GM21447 (cell line): ENCODE data around the gene CADM1.

ENCODE experiments used
- ATAC-seq: cut with Tn5 transposase; IDR thresholded peaks from one replicate; pipeline ENCODE4 v1.9.1; 2021; ENCODE audit not compliant: unreplicated experiment

Gene CADM1

GRCh38 chr11:115324581-115325432 is 179.4 kb downstream of the CADM1 start:
- ATAC-seq, result peak; percentile 55

GRCh38 chr11:115322553-115323203 is 181.5 kb downstream of the CADM1 start:
- no peak for ATAC-seq

GRCh38 chr11:115321605-115322289 is 182.5 kb downstream of the CADM1 start:
- ATAC-seq, result no peak

- no peak for ATAC-seq
Observed at GRCh38 chr11:115317277-115318185, 186.7 kb downstream of the CADM1 start.

GRCh38 chr11:115316696-115317095 is 187.5 kb downstream of the CADM1 start:
- no peak for ATAC-seq

- ATAC-seq, result no peak
Observed at GRCh38 chr11:115314330-115314920, 189.8 kb downstream of the CADM1 start.

GRCh38 chr11:115313224-115313838 is 190.9 kb downstream of the CADM1 start:
- ATAC-seq, result no peak

GRCh38 chr11:115311949-115312348 is 192.3 kb downstream of the CADM1 start:
- no peak for ATAC-seq

GRCh38 chr11:115306689-115307088 is 197.5 kb downstream of the CADM1 start:
- ATAC-seq, result no peak

- no peak for ATAC-seq
Observed at GRCh38 chr11:115304774-115305472, 199.3 kb downstream of the CADM1 start.

- ATAC-seq, result no peak
Observed at GRCh38 chr11:115303929-115304531, 200.2 kb downstream of the CADM1 start.

- no peak for ATAC-seq
Observed at GRCh38 chr11:115302946-115303703, 201.1 kb downstream of the CADM1 start.

- no peak for ATAC-seq
Observed at GRCh38 chr11:115300660-115301428, 203.4 kb downstream of the CADM1 start.

GRCh38 chr11:115298300-115299012 is 205.8 kb downstream of the CADM1 start:
- no peak for ATAC-seq

- ATAC-seq, result no peak
Observed at GRCh38 chr11:115297330-115297729, 206.9 kb downstream of the CADM1 start.

GRCh38 chr11:115291325-115291724 is 212.9 kb downstream of the CADM1 start:
- ATAC-seq, result no peak

GRCh38 chr11:115290893-115291292 is 213.3 kb downstream of the CADM1 start:
- ATAC-seq, result no peak
